HUDEP-2 (cell line): ENCODE measurements around the gene GTF2A1L.
"Not testable (repeated sequence)": the region's sequence is repeated elsewhere in the genome, so short reads cannot be mapped to it uniquely, and the experiment has no call there.

ENCODE experiments used
- DNase-seq, 76 experiments: peaks; one replicate each; lab custom pipeline; 2025; ENCODE audit not compliant: unreplicated experiment in 76 of 76; lab: John Stamatoyannopoulos, UW

The GTF2A1L gene

GRCh38 chr2:48694149-48694548 lies 76.5 kb downstream of the GTF2A1L start:
- DNase-seq = no peak

GRCh38 chr2:48695991-48696390 lies 78.3 kb downstream of the GTF2A1L start:
- DNase-seq = no peak

GRCh38 chr2:48696881-48697280 lies 79.2 kb downstream of the GTF2A1L start:
- DNase-seq = no peak

- DNase-seq = no peak
Observed at GRCh38 chr2:48699348-48699930, 81.8 kb downstream of the GTF2A1L start.

GRCh38 chr2:48703621-48704020 lies 86.0 kb downstream of the GTF2A1L start:
- DNase-seq = not testable (repeated sequence)

GRCh38 chr2:48707466-48707865 lies 89.8 kb downstream of the GTF2A1L start:
- no peak for DNase-seq

- DNase-seq = no peak
Observed at GRCh38 chr2:48709096-48710034, 91.7 kb downstream of the GTF2A1L start.

- DNase-seq = no peak
Observed at GRCh38 chr2:48711343-48711742, 93.7 kb downstream of the GTF2A1L start.

- DNase-seq = no peak
Observed at GRCh38 chr2:48712151-48712550, 94.5 kb downstream of the GTF2A1L start.

- no peak for DNase-seq
Observed at GRCh38 chr2:48713647-48714046, 96.0 kb downstream of the GTF2A1L start.

- DNase-seq = no peak
Observed at GRCh38 chr2:48714245-48714644, 96.6 kb downstream of the GTF2A1L start.

- DNase-seq = peak in 61 of 76 experiments; percentile 3 to 71 (median 33)
Observed at GRCh38 chr2:48715042-48715899, 97.6 kb downstream of the GTF2A1L start.

- peak in 7 of 76 experiments; percentile 2 to 35 (median 12) for DNase-seq
Observed at GRCh38 chr2:48715956-48716355, 98.3 kb downstream of the GTF2A1L start.

- DNase-seq = no peak
Observed at GRCh38 chr2:48717846-48718245, 100.2 kb downstream of the GTF2A1L start.

- no peak for DNase-seq
Observed at GRCh38 chr2:48719480-48720177, 102.0 kb downstream of the GTF2A1L start.

GRCh38 chr2:48721158-48721557 lies 103.5 kb downstream of the GTF2A1L start:
- DNase-seq = no peak

GRCh38 chr2:48722391-48722790 lies 104.7 kb downstream of the GTF2A1L start:
- DNase-seq = no peak

- no peak for DNase-seq
Observed at GRCh38 chr2:48723129-48723528, 105.5 kb downstream of the GTF2A1L start.

- no peak for DNase-seq
Observed at GRCh38 chr2:48724278-48724677, 106.6 kb downstream of the GTF2A1L start.

- no peak for DNase-seq
Observed at GRCh38 chr2:48725696-48726494, 108.2 kb downstream of the GTF2A1L start.
